Left ventricle myocardium inferior (tissue), 1 donor: Measurements from ENCODE around the gene NLRC5. TPM values are rescaled to one million over a fixed set of nuclear protein-coding genes. Genes with fewer than 3 reads are reported as not detected.

Experiments
- DNase-seq: peaks from one replicate; pipeline ENCODE4 v3.0.0-alpha.2; 2020
- H3K27ac ChIP-seq: fragments of 200-600 bp; replicated peaks from 2 replicates; pipeline ENCODE4 v1.8.0; 2021
- H3K27me3 ChIP-seq: fragments of 200-600 bp; 2 replicates; pipeline ENCODE4 v1.8.0; 2021; ENCODE audit warnings: low read depth
- H3K36me3 ChIP-seq: fragments of 200-600 bp; 2 replicates; pipeline ENCODE4 v1.8.0; 2021
- H3K4me1 ChIP-seq: fragments of 200-600 bp; 2 replicates; pipeline ENCODE4 v1.8.0; 2021
- H3K4me3 ChIP-seq: fragments of 200-600 bp; 2 replicates; pipeline ENCODE4 v1.8.0; 2021; ENCODE audit warnings: mild to moderate bottlenecking, moderate library complexity
- H3K9me3 ChIP-seq: fragments of 200-600 bp; replicated peaks from 2 replicates; pipeline ENCODE4 v1.8.0; 2021
- intact Hi-C: fragments of 100-400 bp; cut with micrococcal nuclease; formaldehyde crosslinking; loops from one replicate; pipeline ENCODE4 v1.11.0; 2022
- total RNA-seq: library from RNA; stranded (reverse); fragmentation: NEBNext Ultra II Directional; extraction: Animal tissue kit (Norgen Biotek cat#: 25700); gene quantifications from one replicate; pipeline ENCODE4 v1.2.1, GENCODE V29; 2021
- TF ChIP-seq, protein P1 (sequence below): fragments of 200-600 bp; IDR thresholded peaks from 2 replicates; pipeline ENCODE4 v1.8.0; 2021; ENCODE audit warnings: antibody characterized with exemption, mild to moderate bottlenecking, borderline replicate concordance
- donor health status: DM: no; HTN: yes; CAD: no; lungs with severe emphysema.

The NLRC5 gene
- total RNA-seq, 1 donor from 2014 or later: 6.6 TPM

- TF ChIP-seq, protein P1, sequence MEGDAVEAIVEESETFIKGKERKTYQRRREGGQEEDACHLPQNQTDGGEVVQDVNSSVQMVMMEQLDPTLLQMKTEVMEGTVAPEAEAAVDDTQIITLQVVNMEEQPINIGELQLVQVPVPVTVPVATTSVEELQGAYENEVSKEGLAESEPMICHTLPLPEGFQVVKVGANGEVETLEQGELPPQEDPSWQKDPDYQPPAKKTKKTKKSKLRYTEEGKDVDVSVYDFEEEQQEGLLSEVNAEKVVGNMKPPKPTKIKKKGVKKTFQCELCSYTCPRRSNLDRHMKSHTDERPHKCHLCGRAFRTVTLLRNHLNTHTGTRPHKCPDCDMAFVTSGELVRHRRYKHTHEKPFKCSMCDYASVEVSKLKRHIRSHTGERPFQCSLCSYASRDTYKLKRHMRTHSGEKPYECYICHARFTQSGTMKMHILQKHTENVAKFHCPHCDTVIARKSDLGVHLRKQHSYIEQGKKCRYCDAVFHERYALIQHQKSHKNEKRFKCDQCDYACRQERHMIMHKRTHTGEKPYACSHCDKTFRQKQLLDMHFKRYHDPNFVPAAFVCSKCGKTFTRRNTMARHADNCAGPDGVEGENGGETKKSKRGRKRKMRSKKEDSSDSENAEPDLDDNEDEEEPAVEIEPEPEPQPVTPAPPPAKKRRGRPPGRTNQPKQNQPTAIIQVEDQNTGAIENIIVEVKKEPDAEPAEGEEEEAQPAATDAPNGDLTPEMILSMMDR: no peak
- H3K9me3 ChIP-seq: no peaks in the 10 kb centered on the region
- H3K4me3 ChIP-seq: no peak overlapping the region
- H3K27ac ChIP-seq: no peak overlapping the region
- H3K27me3 ChIP-seq: no peaks in the 10 kb centered on the region
- peaks cover 28% of the 10 kb centered on the region for H3K4me1 ChIP-seq
- H3K36me3 ChIP-seq: no peaks in the 10 kb centered on the region
- intact Hi-C loops: no loop called here
- DNase-seq: no peak
Measured at GRCh38 chr16:56980792-56981724, 8.3 kb upstream of the NLRC5 start.

GRCh38 chr16:56981729-56982271 is 7.6 kb upstream of the NLRC5 start:
- no peak overlapping the region for H3K4me3 ChIP-seq
- no peaks in the 10 kb centered on the region for H3K9me3 ChIP-seq
- TF ChIP-seq, protein P1: no peak
- DNase-seq: no peak
- H3K4me1 ChIP-seq: peaks cover 36% of the 10 kb centered on the region
- H3K27me3 ChIP-seq: no peaks in the 10 kb centered on the region
- intact Hi-C loops: no loop called here
- no peaks in the 10 kb centered on the region for H3K36me3 ChIP-seq
- no peak overlapping the region for H3K27ac ChIP-seq

- no peaks in the 10 kb centered on the region for H3K36me3 ChIP-seq
- peaks cover 37% of the 10 kb centered on the region for H3K4me1 ChIP-seq
Measured at GRCh38 chr16:56982695-56983094, 6.7 kb upstream of the NLRC5 start.

GRCh38 chr16:56983211-56983751 is 6.1 kb upstream of the NLRC5 start:
- Histone ChIP-seq H3K36me3 (no peaks in the 10 kb centered on the region), H3K27ac (no peak overlapping the region), H3K4me1 (peaks cover 41% of the 10 kb centered on the region), H3K4me3 (no peak overlapping the region), H3K9me3 (no peaks in the 10 kb centered on the region), H3K27me3 (no peaks in the 10 kb centered on the region)
- intact Hi-C loops: no loop called here
- DNase-seq: no peak
- TF ChIP-seq, protein P1: no peak

More at GRCh38 chr16:56982695-56983094, 6.7 kb upstream of the NLRC5 start:
- H3K27ac ChIP-seq: no peak overlapping the region
- intact Hi-C loops: no loop called here
- DNase-seq: no peak
- no peaks in the 10 kb centered on the region for H3K9me3 ChIP-seq
- TF ChIP-seq, protein P1: no peak
- H3K4me3 ChIP-seq: no peak overlapping the region
- H3K27me3 ChIP-seq: no peaks in the 10 kb centered on the region

DNA sequence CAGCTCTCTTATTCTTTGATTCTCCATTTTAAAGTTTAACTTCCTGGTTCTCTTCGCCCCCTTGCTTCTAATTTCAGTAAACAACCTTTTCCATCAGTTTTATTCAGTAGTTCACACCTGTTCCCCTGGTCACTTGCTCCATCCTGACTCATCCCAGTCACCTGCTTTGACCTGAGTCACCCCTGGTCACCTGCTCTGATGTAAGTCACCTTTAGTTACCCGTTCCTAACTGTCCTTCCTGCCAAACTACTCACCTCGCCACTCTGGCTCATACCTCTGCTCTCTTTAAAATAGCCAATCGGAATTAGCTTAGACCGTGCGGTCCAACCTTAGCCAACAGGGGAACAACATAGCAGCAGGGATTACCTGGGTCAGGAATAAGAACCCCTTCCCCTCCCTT is 4.7 kb upstream of the NLRC5 start:
- H3K27me3 ChIP-seq: no peaks in the 10 kb centered on the region
- TF ChIP-seq, protein P1: no peak
- no peaks in the 10 kb centered on the region for H3K36me3 ChIP-seq
- H3K4me1 ChIP-seq: peaks cover 55% of the 10 kb centered on the region
- no peaks in the 10 kb centered on the region for H3K9me3 ChIP-seq
- H3K4me3 ChIP-seq: no peak overlapping the region
- DNase-seq: no peak
- intact Hi-C loops: no loop called here
- peak overlapping the region; percentile 67 for H3K27ac ChIP-seq
